RKO (cell line): Measurements from ENCODE around the gene FXYD3.
A peak's percentile ranks its signal among the peaks of the same experiment; 100 is the strongest.

Source experiments
- DNase-seq: peaks from one replicate; pipeline ENCODE4 v3.0.0-alpha.2; 2016; ENCODE audit warnings: low spot score

Gene FXYD3

GRCh38 chr19:35162471-35163326 is 47.1 kb downstream of the FXYD3 start:
- DNase-seq = no peak

GRCh38 chr19:35164418-35164817 is 48.8 kb downstream of the FXYD3 start:
- DNase-seq = peak; percentile 89

GRCh38 chr19:35165200-35166058 is 49.8 kb downstream of the FXYD3 start:
- DNase-seq = no peak

- DNase-seq = no peak
Measured at GRCh38 chr19:35166100-35167063, 50.8 kb downstream of the FXYD3 start.

GRCh38 chr19:35167251-35168119 is 51.9 kb downstream of the FXYD3 start:
- no peak for DNase-seq

GRCh38 chr19:35168196-35168595 is 52.6 kb downstream of the FXYD3 start:
- no peak for DNase-seq

- no peak for DNase-seq
Measured at GRCh38 chr19:35169221-35169995, 53.8 kb downstream of the FXYD3 start.

- DNase-seq = no peak
Measured at GRCh38 chr19:35170359-35171061, 54.9 kb downstream of the FXYD3 start.

GRCh38 chr19:35171730-35172129 is 56.1 kb downstream of the FXYD3 start:
- no peak for DNase-seq
